Mesendoderm (in vitro differentiated cells): ENCODE measurements around the gene APP.
A peak's percentile ranks its signal among the peaks of the same experiment; 100 is the strongest.

ENCODE experiments used
- DNase-seq: peaks from one replicate; pipeline ENCODE4 v3.0.0; 2013
- H2AK5ac ChIP-seq: 2 replicates; pipeline ENCODE4 v1.6.1; 2013; ENCODE audit warnings: low read length, inconsistent platforms
- H2BK120ac ChIP-seq: 2 replicates; pipeline ENCODE4 v1.6.1; 2013; ENCODE audit warnings: low read depth, mild to moderate bottlenecking, low read length, moderate library complexity, mixed read lengths
- H2BK15ac ChIP-seq: replicated peaks from 2 replicates; pipeline ENCODE4 v1.6.1; 2013; ENCODE audit warnings: low read depth, mild to moderate bottlenecking, moderate library complexity
- H2BK5ac ChIP-seq: 2 replicates; pipeline ENCODE4 v1.6.1; 2013; ENCODE audit warnings: low read length, inconsistent platforms
- H3K18ac ChIP-seq: 2 replicates; pipeline ENCODE4 v1.6.1; 2013; ENCODE audit warnings: mild to moderate bottlenecking, low read length, mixed read lengths
- H3K23ac ChIP-seq: one replicate; pipeline ENCODE4 v1.6.1; 2013; ENCODE audit warnings: low read length
- H3K27ac ChIP-seq: 2 replicates; pipeline ENCODE4 v1.5.1; 2013; ENCODE audit warnings: low read depth, mild to moderate bottlenecking, inconsistent platforms, low read length, moderate library complexity
- H3K27me3 ChIP-seq: 2 replicates; pipeline ENCODE4 v1.6.1; 2013; ENCODE audit warnings: low read length, control low read depth, mild to moderate bottlenecking, inconsistent platforms; ENCODE audit not compliant: insufficient read depth, poor library complexity
- H3K36me3 ChIP-seq: 2 replicates; pipeline ENCODE4 v1.6.1; 2013; ENCODE audit warnings: low read length, inconsistent platforms; ENCODE audit not compliant: control insufficient read depth, insufficient read depth
- H3K4ac ChIP-seq: one replicate; pipeline ENCODE4 v1.6.1; 2013; ENCODE audit warnings: low read depth, mild to moderate bottlenecking, low read length, moderate library complexity
- H3K4me1 ChIP-seq: 2 replicates; pipeline ENCODE4 v1.6.1; 2013; ENCODE audit warnings: low read depth, low read length, inconsistent platforms; ENCODE audit not compliant: control insufficient read depth
- H3K4me2 ChIP-seq: 2 replicates; pipeline ENCODE4 v1.6.1; 2013; ENCODE audit warnings: low read length
- H3K4me3 ChIP-seq: 2 replicates; pipeline ENCODE4 v1.5.1; 2013; ENCODE audit warnings: mild to moderate bottlenecking, low read length
- H3K56ac ChIP-seq: one replicate; pipeline ENCODE4 v1.6.1; 2013; ENCODE audit warnings: low read length
- H3K79me1 ChIP-seq: 2 replicates; pipeline ENCODE4 v1.6.1; 2013; ENCODE audit warnings: low read length, inconsistent platforms
- H3K79me2 ChIP-seq: 2 replicates; pipeline ENCODE4 v1.6.1; 2013; ENCODE audit warnings: mild to moderate bottlenecking, low read length; ENCODE audit not compliant: control insufficient read depth, insufficient read depth
- H3K9ac ChIP-seq: 2 replicates; pipeline ENCODE4 v1.6.1; 2013; ENCODE audit warnings: low read length, inconsistent platforms
- H4K5ac ChIP-seq: one replicate; pipeline ENCODE4 v1.6.1; 2013; ENCODE audit warnings: low read length
- H4K8ac ChIP-seq: one replicate; pipeline ENCODE4 v1.6.1; 2013; ENCODE audit warnings: low read depth, mild to moderate bottlenecking, control low read depth, low read length, moderate library complexity
- WGBS: extraction: QIAGEN DNeasy Blood & Tissue Kit; methylation state at CpG from one replicate; pipeline ENCODE4 v1.1.7; 2013; ENCODE audit warnings: low lambda C conversion rate, missing lambda C conversion rate; ENCODE audit not compliant: insufficient coverage; ENCODE audit errors: extremely low coverage; 5-methylcytosine and 5-hydroxymethylcytosine counted together

APP gene

DNA sequence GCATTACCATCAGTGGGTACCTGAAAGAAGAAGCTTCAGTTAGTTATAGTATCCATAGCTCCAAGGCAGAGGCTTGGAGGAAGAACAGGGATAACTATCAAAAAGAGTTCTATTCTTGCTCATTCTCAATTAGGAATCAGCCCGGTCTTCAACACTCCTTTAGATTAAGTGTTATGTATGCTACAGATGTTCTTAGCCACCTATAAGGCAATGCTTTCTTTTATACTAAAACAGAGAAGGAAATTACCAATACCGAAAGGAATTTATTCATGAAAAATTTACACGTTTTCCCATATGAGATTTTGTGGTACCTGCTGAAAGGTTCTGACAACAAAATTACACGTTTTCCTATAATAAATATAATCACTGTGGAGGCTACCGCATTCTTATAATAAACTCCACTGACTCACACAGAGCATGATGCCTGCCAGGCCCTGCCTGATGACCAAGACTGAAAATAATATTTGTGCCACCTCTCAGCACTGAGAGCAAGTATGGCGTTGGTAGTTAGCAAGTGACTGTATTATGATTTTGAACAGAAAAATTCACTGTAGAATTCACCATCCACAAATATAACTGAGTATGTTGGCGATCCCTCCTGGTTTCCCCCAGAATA, 58.3 kb downstream of the APP start:
- Histone ChIP-seq H2BK120ac (no peak overlapping the region), H3K27me3 (no peaks in the 10 kb centered on the region), H2BK5ac (no peak overlapping the region), H3K79me1 (peaks cover 12% of the 10 kb centered on the region), H3K4ac (no peak overlapping the region), H3K18ac (no peak overlapping the region), H2AK5ac (no peak overlapping the region), H3K4me2 (no peak overlapping the region), H3K4me3 (no peak overlapping the region), H3K9ac (no peak overlapping the region), H3K36me3 (no peaks in the 10 kb centered on the region), H3K27ac (no peak overlapping the region), H3K56ac (no peak overlapping the region), H4K8ac (no peak overlapping the region), H3K23ac (no peak overlapping the region), H4K5ac (no peak overlapping the region), H2BK15ac (no peak overlapping the region), H3K79me2 (peaks cover 62% of the 10 kb centered on the region), H3K4me1 (peaks cover 27% of the 10 kb centered on the region)
- WGBS: no CpG with 5 or more reads among the region's 7 CpGs
- no peak for DNase-seq

DNA sequence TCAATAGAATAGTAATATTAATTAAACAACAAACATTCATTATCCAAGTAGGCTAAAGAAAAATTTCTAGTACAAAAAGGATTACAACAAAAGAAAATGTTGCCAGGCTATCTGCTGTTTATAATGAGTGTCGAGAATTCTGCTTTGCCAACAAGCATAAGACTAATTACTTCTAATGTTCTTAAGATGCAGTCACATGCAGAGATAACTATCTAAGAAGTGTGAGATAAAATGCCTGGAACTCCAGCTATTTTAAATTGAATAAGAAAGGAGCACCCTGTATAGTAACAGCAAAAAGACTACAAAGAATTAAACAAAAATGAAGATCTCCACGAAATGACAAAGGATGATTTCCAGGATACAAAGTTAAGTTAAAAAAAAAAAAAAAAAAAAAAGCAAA, 59.9 kb downstream of the APP start:
- no CpG with 5 or more reads among the region's 2 CpGs for WGBS

DNA sequence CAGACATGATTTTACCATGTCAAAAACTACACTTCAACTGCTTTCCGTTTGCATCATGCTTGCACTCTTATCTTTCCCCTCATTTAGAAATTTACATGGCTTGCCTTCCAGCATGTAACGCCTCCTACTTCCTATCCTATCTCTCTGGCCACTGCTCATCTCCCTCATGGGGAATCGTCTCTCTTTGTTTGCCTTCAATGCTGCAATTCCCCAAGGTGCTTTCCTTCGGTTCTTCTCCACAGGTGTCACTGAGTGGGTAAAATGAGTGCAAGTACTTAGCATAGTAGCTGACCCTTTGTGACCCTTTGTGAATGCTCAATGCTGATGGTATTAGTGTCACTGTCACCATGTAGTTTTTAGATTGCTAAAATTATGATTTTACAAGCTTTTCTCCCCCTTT, 63.1 kb downstream of the APP start:
- no peak overlapping the region for H3K4me3 ChIP-seq
- H3K27ac ChIP-seq: no peak overlapping the region
- H3K79me2 ChIP-seq: peaks cover 68% of the 10 kb centered on the region
- H3K9ac ChIP-seq: no peak overlapping the region
- H3K18ac ChIP-seq: no peak overlapping the region
- H3K4ac ChIP-seq: no peak overlapping the region
- H3K79me1 ChIP-seq: peaks cover 8% of the 10 kb centered on the region
- H2AK5ac ChIP-seq: no peak overlapping the region
- peak; percentile 79 for DNase-seq
- H3K27me3 ChIP-seq: no peaks in the 10 kb centered on the region
- peaks cover 22% of the 10 kb centered on the region for H3K4me1 ChIP-seq
- no peak overlapping the region for H4K8ac ChIP-seq
- H4K5ac ChIP-seq: no peak overlapping the region
- H3K36me3 ChIP-seq: no peaks in the 10 kb centered on the region
- no peak overlapping the region for H3K4me2 ChIP-seq
- no peak overlapping the region for H2BK5ac ChIP-seq
- no peak overlapping the region for H2BK120ac ChIP-seq
- H3K56ac ChIP-seq: no peak overlapping the region
- no peak overlapping the region for H3K23ac ChIP-seq
- no CpG with 5 or more reads among the region's 4 CpGs for WGBS
- no peak overlapping the region for H2BK15ac ChIP-seq

More for the DNA sequence above, 59.9 kb downstream of the APP start:
- Histone ChIP-seq H4K5ac (no peak overlapping the region), H4K8ac (no peak overlapping the region), H3K4ac (no peak overlapping the region), H3K27ac (no peak overlapping the region), H3K9ac (no peak overlapping the region), H2BK120ac (no peak overlapping the region), H2AK5ac (no peak overlapping the region), H3K27me3 (no peaks in the 10 kb centered on the region), H3K18ac (no peak overlapping the region), H3K4me2 (no peak overlapping the region), H3K23ac (no peak overlapping the region), H3K56ac (no peak overlapping the region), H3K79me2 (peaks cover 67% of the 10 kb centered on the region), H2BK5ac (no peak overlapping the region), H3K4me1 (peaks cover 31% of the 10 kb centered on the region), H2BK15ac (no peak overlapping the region), H3K36me3 (no peaks in the 10 kb centered on the region), H3K79me1 (peaks cover 15% of the 10 kb centered on the region), H3K4me3 (no peak overlapping the region)
- peak; percentile 73 for DNase-seq

- Histone ChIP-seq H3K56ac (no peak overlapping the region), H2BK15ac (no peak overlapping the region), H3K4me2 (no peak overlapping the region), H3K18ac (no peak overlapping the region), H3K79me1 (peaks cover 5% of the 10 kb centered on the region), H2AK5ac (no peak overlapping the region), H3K4me1 (peaks cover 18% of the 10 kb centered on the region), H2BK120ac (no peak overlapping the region), H3K4me3 (no peak overlapping the region), H4K8ac (no peak overlapping the region), H3K36me3 (no peaks in the 10 kb centered on the region), H4K5ac (no peak overlapping the region), H2BK5ac (no peak overlapping the region), H3K27me3 (no peaks in the 10 kb centered on the region), H3K23ac (no peak overlapping the region), H3K79me2 (peaks cover 63% of the 10 kb centered on the region), H3K27ac (no peak overlapping the region), H3K9ac (no peak overlapping the region), H3K4ac (no peak overlapping the region)
- WGBS: no CpG with 5 or more reads among the region's 7 CpGs
- DNase-seq: peak; percentile 50
These were observed 64.0 kb downstream of the APP start for GRCh38 chr21:26106562-26106961.

DNA sequence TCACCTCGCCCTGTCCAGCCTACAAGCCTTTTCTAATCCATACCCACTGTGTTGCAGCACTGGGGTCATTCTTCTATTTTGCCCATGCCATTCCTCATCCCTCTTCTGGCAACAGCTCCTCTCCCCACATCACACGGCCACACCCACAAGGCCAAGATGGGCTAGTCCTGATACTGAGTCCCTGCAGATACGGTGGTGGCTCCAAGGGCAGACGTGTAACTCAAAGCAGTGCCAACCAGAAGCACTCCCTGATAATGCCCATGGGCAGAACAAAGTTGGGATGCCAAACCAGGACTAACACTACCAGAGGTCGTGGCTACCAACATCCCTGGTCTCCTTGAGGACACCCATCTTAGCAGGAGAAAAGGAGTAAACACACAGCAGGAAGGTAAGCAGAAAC, 64.8 kb downstream of the APP start:
- WGBS: no CpG with 5 or more reads among the region's 5 CpGs
- no peak overlapping the region for H3K23ac ChIP-seq
- no peak overlapping the region for H4K8ac ChIP-seq
- no peak overlapping the region for H3K27ac ChIP-seq
- no peaks in the 10 kb centered on the region for H3K27me3 ChIP-seq
- H3K9ac ChIP-seq: no peak overlapping the region
- no peak overlapping the region for H2BK15ac ChIP-seq
- no peak overlapping the region for H3K4me2 ChIP-seq
- H2BK120ac ChIP-seq: no peak overlapping the region
- no peaks in the 10 kb centered on the region for H3K36me3 ChIP-seq
- no peak overlapping the region for H3K4me3 ChIP-seq
- H3K79me1 ChIP-seq: peaks cover 6% of the 10 kb centered on the region
- no peak overlapping the region for H3K56ac ChIP-seq
- DNase-seq: no peak
- no peak overlapping the region for H3K4ac ChIP-seq
- H3K4me1 ChIP-seq: peaks cover 18% of the 10 kb centered on the region
- H2AK5ac ChIP-seq: no peak overlapping the region
- H4K5ac ChIP-seq: no peak overlapping the region
- H2BK5ac ChIP-seq: peak overlapping the region; percentile 11
- H3K79me2 ChIP-seq: peaks cover 66% of the 10 kb centered on the region
- no peak overlapping the region for H3K18ac ChIP-seq

DNA sequence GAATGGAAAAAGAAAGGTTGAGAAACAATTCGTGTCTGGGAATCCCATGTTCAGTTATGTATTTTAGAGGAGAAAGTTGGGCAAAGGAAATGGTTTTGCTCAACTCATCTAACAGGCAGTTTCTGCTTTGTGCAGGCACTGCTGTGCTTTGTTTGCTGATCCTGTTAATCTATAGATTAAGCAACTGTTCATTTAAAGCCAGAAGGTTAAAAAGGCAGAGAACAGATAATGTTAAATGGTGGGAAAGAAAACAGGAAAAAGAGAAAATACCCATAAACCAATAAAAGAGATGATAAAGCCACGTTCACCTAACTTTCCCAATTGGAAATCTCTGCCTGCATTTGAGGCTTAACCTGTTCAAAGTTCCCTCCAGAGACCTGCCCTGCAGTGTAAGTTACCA, 70.0 kb downstream of the APP start:
- H3K79me2 ChIP-seq: peaks cover 64% of the 10 kb centered on the region
- no CpG with 5 or more reads among the region's 2 CpGs for WGBS
- H3K79me1 ChIP-seq: peaks cover 6% of the 10 kb centered on the region
- no peak overlapping the region for H2BK15ac ChIP-seq
- H3K4me3 ChIP-seq: no peak overlapping the region
- H3K27ac ChIP-seq: no peak overlapping the region
- no peak overlapping the region for H3K23ac ChIP-seq
- H3K4ac ChIP-seq: no peak overlapping the region
- H3K4me2 ChIP-seq: no peak overlapping the region
- no peaks in the 10 kb centered on the region for H3K36me3 ChIP-seq
- H2BK120ac ChIP-seq: no peak overlapping the region
- DNase-seq: no peak
- peak overlapping the region; percentile 66 for H3K56ac ChIP-seq
- H2AK5ac ChIP-seq: no peak overlapping the region
- peak overlapping the region; percentile 60 for H3K18ac ChIP-seq
- no peak overlapping the region for H2BK5ac ChIP-seq
- H3K4me1 ChIP-seq: no peaks in the 10 kb centered on the region
- peak overlapping the region; percentile 81 for H4K8ac ChIP-seq
- no peaks in the 10 kb centered on the region for H3K27me3 ChIP-seq
- no peak overlapping the region for H3K9ac ChIP-seq
- H4K5ac ChIP-seq: no peak overlapping the region
